ENCODE data around the gene SMPD4.
"Not testable (repeated sequence)": the region's sequence is repeated elsewhere in the genome, so short reads cannot be mapped to it uniquely, and the experiment has no call there.

- not testable (repeated sequence) for TF ChIP-seq CTCF (IDR thresholded peaks at IDR 0.05); EZH2 (IDR thresholded peaks at IDR 0.05; ENCODE audit: borderline replicate concordance, insufficient read depth, low read depth, low read length, poor library complexity, severe bottlenecking)
These were observed 44.3 kb downstream of the SMPD4 start for GRCh38 chr2:130137118-130137517.
